IMR-90 (cell line): ENCODE results near the gene OR4D9. TPM values are rescaled to one million over a fixed set of nuclear protein-coding genes. Genes with fewer than 3 reads are reported as not detected.

ENCODE experiments used
- ATAC-seq: fragments of 200-7000 bp; cut with Tn5 transposase; 2 replicates; pipeline ENCODE4 v1.9.1; 2020; ENCODE audit warnings: low read depth, mild to moderate bottlenecking, moderate library complexity
- BruUV-seq: library from RNA; stranded (reverse); fragments of 400-500 nt; replicated peaks from 2 replicates; lab custom pipeline; 2021; lab: Mats Ljungman, UMichigan
- CTCF ChIA-PET: fragments of 300-600 bp; formaldehyde crosslinking; extraction: SDS; loops from one replicate; lab custom pipeline; 2021; ENCODE audit warnings: antibody characterized with exemption; lab: Yijun Ruan, JAX
- POLR2A ChIA-PET: fragments of 300-600 bp; sonication (Branson Sonifier 250); formaldehyde crosslinking; loops from one replicate; lab custom pipeline; 2022; ENCODE audit warnings: antibody characterized with exemption; ENCODE audit not compliant: unreplicated experiment; lab: Charles Lee
- DNase-seq: peaks from one replicate; pipeline ENCODE4 v3.0.0; 2013
- H2AFZ ChIP-seq: replicated peaks from 2 replicates; pipeline ENCODE3; 2013; ENCODE audit warnings: low read length, mild to moderate bottlenecking; ENCODE audit not compliant: poor library complexity
- H2AK5ac ChIP-seq: 2 replicates; pipeline ENCODE4 v1.6.1; 2013; ENCODE audit warnings: low read depth, low read length, inconsistent platforms
- H2AK9ac ChIP-seq: replicated peaks from 2 replicates; pipeline ENCODE3; 2013; ENCODE audit warnings: mild to moderate bottlenecking, low read depth, low read length, moderate library complexity; ENCODE audit not compliant: poor library complexity
- H2BK120ac ChIP-seq: 2 replicates; pipeline ENCODE4 v1.6.1; 2013; ENCODE audit warnings: low read depth, low read length, inconsistent platforms
- H2BK15ac ChIP-seq: 3 replicates; pipeline ENCODE4 v1.6.1; 2013; ENCODE audit warnings: low read depth, low read length, inconsistent platforms
- H2BK20ac ChIP-seq: 2 replicates; pipeline ENCODE4 v1.6.1; 2013; ENCODE audit warnings: low read depth, mild to moderate bottlenecking, inconsistent platforms, low read length, moderate library complexity
- H2BK5ac ChIP-seq: 2 replicates; pipeline ENCODE4 v1.6.1; 2013; ENCODE audit warnings: mild to moderate bottlenecking, low read depth, low read length, inconsistent platforms; ENCODE audit not compliant: poor library complexity, severe bottlenecking
- H3K14ac ChIP-seq: replicated peaks from 2 replicates; pipeline ENCODE4 v1.6.1; 2013; ENCODE audit warnings: low read depth, low read length, inconsistent platforms
- H3K18ac ChIP-seq: 2 replicates; pipeline ENCODE4 v1.6.1; 2013; ENCODE audit warnings: low read depth, low read length, control low read depth
- H3K23ac ChIP-seq: 2 replicates; pipeline ENCODE4 v1.6.1; 2013; ENCODE audit warnings: low read depth, low read length, inconsistent platforms
- H3K27ac ChIP-seq: 2 replicates; pipeline ENCODE4 v1.5.1; 2013; ENCODE audit warnings: mild to moderate bottlenecking, control low read depth, low read length; ENCODE audit not compliant: insufficient read depth
- H3K27me3 ChIP-seq: 2 replicates; pipeline ENCODE4 v1.6.1; 2013; ENCODE audit warnings: low read length; ENCODE audit not compliant: control insufficient read depth, insufficient read depth
- H3K36me3 ChIP-seq: 2 replicates; pipeline ENCODE4 v1.6.1; 2013; ENCODE audit warnings: low read length, mixed read lengths; ENCODE audit not compliant: control insufficient read depth, insufficient read depth
- H3K4ac ChIP-seq: 2 replicates; pipeline ENCODE4 v1.6.1; 2013; ENCODE audit warnings: low read depth, low read length, inconsistent platforms
- H3K4me1 ChIP-seq: 2 replicates; pipeline ENCODE4 v1.6.1; 2013; ENCODE audit warnings: low read length, mixed read lengths; ENCODE audit not compliant: control insufficient read depth, insufficient read depth
- H3K4me2 ChIP-seq: 2 replicates; pipeline ENCODE4 v1.6.1; 2013; ENCODE audit warnings: low read depth, mild to moderate bottlenecking, control low read depth, low read length, moderate library complexity
- H3K4me3 ChIP-seq: 2 replicates; pipeline ENCODE4 v1.5.1; 2013; ENCODE audit warnings: low read depth, mild to moderate bottlenecking, control low read depth, low read length, moderate library complexity; ENCODE audit not compliant: insufficient read depth
- H3K56ac ChIP-seq: 2 replicates; pipeline ENCODE4 v1.6.1; 2013; ENCODE audit warnings: low read length, inconsistent platforms; ENCODE audit not compliant: insufficient read depth; ENCODE audit errors: extremely low read depth
- H3K79me1 ChIP-seq, 2 experiments: 2 replicates each; pipeline ENCODE4 v1.6.1; 2013; ENCODE audit warnings: low read length in 2 of 2, inconsistent platforms in 1 of 2, low read depth in 1 of 2
- H3K9ac ChIP-seq: 2 replicates; pipeline ENCODE4 v1.6.1; 2013; ENCODE audit warnings: low read depth, low read length, control low read depth
- H3K9me1 ChIP-seq: 2 replicates; pipeline ENCODE4 v1.6.1; 2013; ENCODE audit warnings: low read length, inconsistent platforms; ENCODE audit not compliant: insufficient read depth
- H3K9me3 ChIP-seq: 2 replicates; pipeline ENCODE4 v1.6.1; 2013; ENCODE audit warnings: low read length; ENCODE audit not compliant: control insufficient read depth, insufficient read depth
- H4K20me1 ChIP-seq: 2 replicates; pipeline ENCODE4 v1.6.1; 2013; ENCODE audit warnings: low read length, inconsistent platforms; ENCODE audit not compliant: insufficient read depth
- H4K5ac ChIP-seq: 2 replicates; pipeline ENCODE4 v1.6.1; 2013; ENCODE audit warnings: mild to moderate bottlenecking, low read depth, low read length, control low read depth
- H4K8ac ChIP-seq, 2 experiments: 2 replicates each; pipeline ENCODE4 v1.6.1; 2013; ENCODE audit warnings: low read depth in 2 of 2, low read length in 2 of 2, control low read depth in 1 of 2, inconsistent platforms in 1 of 2
- H4K91ac ChIP-seq: 2 replicates; pipeline ENCODE4 v1.6.1; 2013; ENCODE audit warnings: low read depth, low read length, inconsistent platforms; ENCODE audit not compliant: insufficient read depth
- BHLHE40 ChIP-seq: fragments of 150-350 bp; IDR thresholded peaks from 2 replicates; pipeline ENCODE4 v1.6.1; 2016; ENCODE audit warnings: mild to moderate bottlenecking, low read depth, low read length
- ELK1 ChIP-seq: fragments of 150-350 bp; IDR thresholded peaks from 2 replicates; pipeline ENCODE4 v1.6.1; 2016; ENCODE audit warnings: low read depth, mild to moderate bottlenecking, low read length, moderate library complexity, borderline replicate concordance
- MAZ ChIP-seq: IDR thresholded peaks from 2 replicates; pipeline ENCODE4 v1.6.1; 2012; ENCODE audit warnings: low read depth, mild to moderate bottlenecking, low read length, improper control_type of control experiment, moderate library complexity, borderline replicate concordance
- MXI1 ChIP-seq: IDR thresholded peaks from 2 replicates; pipeline ENCODE4 v1.6.1; 2012; ENCODE audit warnings: low read depth, mild to moderate bottlenecking, low read length, moderate library complexity, borderline replicate concordance
- SMC3 ChIP-seq: fragments of 150-350 bp; IDR thresholded peaks from 2 replicates; pipeline ENCODE4 v1.6.1; 2016; ENCODE audit warnings: low read depth, mild to moderate bottlenecking, antibody characterized with exemption, low read length, moderate library complexity
- WGBS, 2 experiments: methylation state at CpG; one replicate each; pipeline versions ENCODE4 v1.1.5 to v1.1.7; 2013; ENCODE audit warnings: missing lambda C conversion rate in 2 of 2; ENCODE audit not compliant: insufficient read length in 1 of 2; ENCODE audit errors: extremely low coverage in 2 of 2; 5-methylcytosine and 5-hydroxymethylcytosine counted together
- dilution Hi-C: fragments of 300-500 bp; cut with HindIII; formaldehyde crosslinking; loops from one replicate; pipeline ENCODE4 v1.14.3; 2018; ENCODE audit warnings: low sequenced_read_pairs; ENCODE audit not compliant: unreplicated experiment
- in situ Hi-C: fragments of 300-500 bp; cut with MboI; formaldehyde crosslinking; loops from 3 replicates; pipeline ENCODE4 v1.14.3; 2019; ENCODE audit warnings: low sequenced_read_pairs, inconsistent platforms, mixed read lengths
- intact Hi-C: fragments of 100-400 bp; cut with micrococcal nuclease; formaldehyde crosslinking; loops from 2 replicates; pipeline ENCODE4 v1.10.0; 2022
- polyA plus RNA-seq, 3 experiments: library from polyadenylated mRNA; depleted of rRNA; stranded (reverse); fragments of >200 nt; gene quantifications; 2 replicates each; pipeline ENCODE4 v1.2.3, GENCODE V29; 2012; ENCODE audit warnings: low replicate concordance in 1 of 3
- total RNA-seq: library from RNA; depleted of rRNA; stranded (reverse); fragments of >200 nt; gene quantifications from 2 replicates; pipeline ENCODE4 v1.2.3, GENCODE V29; 2012

The OR4D9 gene
- total and polyA plus RNA-seq, 2 of the 4 experiments (the other 2 are of a cell fraction) = not detected

DNA sequence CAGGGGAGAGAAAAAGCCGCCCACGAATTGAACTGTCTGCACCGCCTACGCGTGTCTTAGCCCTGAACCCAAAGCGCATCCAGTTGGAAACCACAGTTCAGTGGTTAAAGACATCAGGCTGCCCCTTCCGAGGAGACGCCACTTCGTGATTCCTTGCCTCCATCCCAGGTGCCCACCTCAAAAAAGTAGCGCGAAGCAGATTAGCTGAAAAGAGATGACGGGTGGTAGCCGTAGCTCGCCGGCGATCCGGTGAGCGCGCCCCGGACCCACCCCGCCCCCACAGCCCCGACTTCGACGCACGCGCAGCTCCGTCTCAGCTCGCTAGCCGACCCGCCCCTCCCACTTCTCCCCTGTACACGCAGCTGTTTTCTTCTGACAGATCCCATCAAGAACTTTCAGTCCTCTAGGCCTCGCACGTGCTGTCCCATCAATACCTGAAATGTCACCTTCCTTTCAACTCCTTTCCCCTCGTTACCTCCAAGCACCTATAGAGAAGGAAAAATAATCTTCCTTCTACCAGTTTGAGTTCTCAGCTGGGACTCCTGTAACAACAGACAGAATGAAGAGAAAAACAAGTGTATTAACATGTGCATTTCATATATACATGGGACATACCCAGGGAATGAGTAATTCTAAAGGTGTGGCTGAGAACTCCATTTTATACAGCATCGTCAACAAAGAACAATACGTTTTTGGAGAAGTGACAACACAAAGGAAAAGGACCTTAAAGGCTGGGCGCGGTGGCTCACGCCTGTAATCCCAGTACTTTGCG is 49.5 kb downstream of the OR4D9 start:
- H3K36me3 ChIP-seq = no peaks in the 10 kb centered on the region
- ATAC-seq (peak; percentile 42), DNase-seq (peak; percentile 82)
- 2% methylated on average over 9 of the region's 40 CpGs; no CpG with 5 or more reads in 1 of the 2 experiments for WGBS, 2 experiments
- peak overlapping the region; percentile 91 for H3K27ac ChIP-seq
- ChIA-PET CTCF (interaction anchor here (0.9 kb wide), 1 partner anchor 24 kb away, joined by 3 read pairs; no protein-coding TSS in a partner anchor), POLR2A (interaction anchor here (1.0 kb wide), 1 partner anchor 9 kb away, joined by 3 read pairs; no protein-coding TSS in a partner anchor)
- peak overlapping the region; percentile 88 for H3K9ac ChIP-seq
- H3K56ac ChIP-seq = peak overlapping the region; percentile 88
- peak overlapping the region; percentile 91 for H2BK5ac ChIP-seq
- peak overlapping the region; percentile 96 for H3K4me2 ChIP-seq
- peak overlapping the region; percentile 98 for H2AFZ ChIP-seq
- H4K20me1 ChIP-seq = peaks cover 1% of the 10 kb centered on the region
- peak overlapping the region; percentile 89 for H2BK120ac ChIP-seq
- H4K5ac ChIP-seq = peak overlapping the region; percentile 85
- no peaks in the 10 kb centered on the region for H3K9me3 ChIP-seq
- H3K18ac ChIP-seq = peak overlapping the region; percentile 93
- in situ Hi-C loops = loop anchor here (25.0 kb wide), 1 partner anchor 974 kb away; the partner anchor contains the start of genes LPXN and ZFP91
- peak overlapping the region; percentile 86 for H2AK9ac ChIP-seq
- H4K8ac ChIP-seq = peak overlapping the region; percentile 17 to 89; a peak in 3 of 4 replicates
- H4K91ac ChIP-seq = peak overlapping the region; percentile 68
- peak overlapping the region; percentile 39; the same call in 1 of the 3 replicates for H2BK15ac ChIP-seq
- intact Hi-C loops = no loop called here
- peak overlapping the region; percentile 98 for H3K14ac ChIP-seq
- no TSS peak for BruUV-seq
- H3K4me1 ChIP-seq = peaks cover 2% of the 10 kb centered on the region; the same call in 1 of the 2 replicates
- H3K9me1 ChIP-seq = 0 out of 2 replicates have a peak, but pooled peaks cover 5% of the 10 kb centered on the region
- H3K4ac ChIP-seq = peak overlapping the region; percentile 95
- dilution Hi-C loops = no loop called here
- H2AK5ac ChIP-seq = 0 out of 2 replicates have a peak overlapping the region, but pooled peaks have one; percentile 8
- H3K23ac ChIP-seq = peak overlapping the region; percentile 89
- no peaks in the 10 kb centered on the region for H3K27me3 ChIP-seq
- peak overlapping the region; percentile 81 for H2BK20ac ChIP-seq
- H3K4me3 ChIP-seq = peak overlapping the region; percentile 96
- H3K79me1 ChIP-seq = no peaks in the 10 kb centered on the region
- no peak for TF ChIP-seq ELK1
- TF ChIP-seq BHLHE40 = peak; percentile 92
- peak; percentile 43; the same call in 1 of the 2 replicates for TF ChIP-seq MAZ
- peak; percentile 96 for TF ChIP-seq MXI1
- TF ChIP-seq SMC3 = no peak
